K562 (cell line): ENCODE measurements around the gene WNK1. TPM values are rescaled to one million over a fixed set of nuclear protein-coding genes. Genes with fewer than 3 reads are reported as not detected.

Experiments used
- GTF2E2 ChIP-seq: fragments of 200-800 bp; sonication (Bioruptor generic); IDR thresholded peaks from 2 replicates; pipeline ENCODE4 v1.6.1; 2016; ENCODE audit warnings: missing genetic modification characterization, missing compliant biosample characterization
- HDAC3 ChIP-seq: fragments of 450-650 bp; IDR thresholded peaks from 2 replicates; pipeline ENCODE4 v1.6.1; 2018; ENCODE audit warnings: borderline replicate concordance, mild to moderate bottlenecking, moderate library complexity; ENCODE audit not compliant: partially characterized antibody
- HINFP ChIP-seq: fragments of 450-650 bp; conservative IDR thresholded peaks from 2 replicates; pipeline ENCODE4 v1.6.1; 2016; ENCODE audit warnings: missing genetic modification characterization, low read depth, mild to moderate bottlenecking, control low read depth, missing compliant biosample characterization
- KDM4B ChIP-seq, 2 experiments: fragments of 450-650 bp in 1 of 2; sonication (generic) in 1 of 2; IDR thresholded peaks; 2 replicates each; pipeline ENCODE4 v1.6.1; 2016 to 2017; ENCODE audit warnings: borderline replicate concordance in 2 of 2, antibody characterized with exemption in 1 of 2, low read depth in 1 of 2, mild to moderate bottlenecking in 1 of 2
- PHF21A ChIP-seq: fragments of 450-650 bp; IDR thresholded peaks from 2 replicates; pipeline ENCODE4 v1.6.1; 2017; ENCODE audit warnings: low read depth, borderline replicate concordance
- RCOR1 ChIP-seq, 2 experiments: IDR thresholded peaks; 2 replicates each; pipeline ENCODE4 v1.6.1; 2012; ENCODE audit warnings: low read depth in 2 of 2, low read length in 2 of 2, borderline replicate concordance in 1 of 2, improper control_type of control experiment in 1 of 2
- RERE ChIP-seq: sonication (generic); formaldehyde crosslinking; IDR thresholded peaks from 2 replicates; pipeline ENCODE4 v1.8.0; 2023; ENCODE audit warnings: missing genetic modification reagents, mild to moderate bottlenecking, borderline replicate concordance
- RFX5 ChIP-seq: IDR thresholded peaks from 2 replicates; pipeline ENCODE4 v1.6.1; 2011; ENCODE audit warnings: low read depth, mild to moderate bottlenecking, improper control_type of control experiment, low read length
- SRSF7 ChIP-seq: fragments of 200-400 bp; formaldehyde crosslinking; optimal IDR thresholded peaks from 2 replicates; pipeline ENCODE3; 2017; ENCODE audit warnings: mild to moderate bottlenecking, low read depth, low read length
- ZFP30 ChIP-seq: fragments of 250-450 bp; sonication (Bioruptor Pico); IDR thresholded peaks from 2 replicates; pipeline ENCODE4 v1.8.0; 2022; ENCODE audit warnings: moderate library complexity, mild to moderate bottlenecking, inconsistent platforms, borderline replicate concordance
- ZNF184 ChIP-seq: sonication (generic); formaldehyde crosslinking; IDR thresholded peaks from 2 replicates; pipeline ENCODE4 v1.5.0; 2020; ENCODE audit warnings: missing genetic modification reagents
- ZNF347 ChIP-seq: fragments of 450-650 bp; formaldehyde crosslinking; IDR thresholded peaks from 2 replicates; pipeline ENCODE4 v1.4.0; 2020; ENCODE audit warnings: low read depth, mild to moderate bottlenecking, moderate library complexity
- ZNF699 ChIP-seq: fragments of 250-450 bp; sonication (Bioruptor Pico); IDR thresholded peaks from 2 replicates; pipeline ENCODE4 v1.8.0; 2021; ENCODE audit warnings: mild to moderate bottlenecking, moderate library complexity; ENCODE audit not compliant: insufficient replicate concordance
- polyA plus RNA-seq, 8 experiments: library from polyadenylated mRNA; depleted of rRNA in 4 of 8; stranded (reverse) in 5 of 8; unstranded in 3 of 8; fragments of >200 nt; fragmentation: Nextera tagmentation in 2 of 8; fragmentation: Illumina TruSeq in 1 of 8; extraction: Ambion mirVana in 2 of 8; extraction: Trizol in 1 of 8; gene quantifications; 2 replicates each; pipeline versions ENCODE4 v1.2.1 to v1.2.3, GENCODE V29; 2011 to 2014; ENCODE audit warnings: inconsistent platforms in 1 of 8, missing spikeins in 1 of 8
- total RNA-seq, 7 experiments: library from RNA; depleted of rRNA in 6 of 7; stranded (reverse); fragments of >200 nt in 6 of 7; fragmentation: Illumina TruSeq in 2 of 7; extraction: Trizol in 2 of 7; gene quantifications; 2 replicates each; pipeline versions ENCODE4 v1.2.1 to v1.2.3, GENCODE V29; 2011 to 2021; ENCODE audit warnings: low replicate concordance in 1 of 7
- TF ChIP-seq, protein P1 (sequence below): sonication (generic); formaldehyde crosslinking; IDR thresholded peaks from 2 replicates; pipeline ENCODE4 v1.4.0; 2020; ENCODE audit warnings: mild to moderate bottlenecking, missing genetic modification reagents
- TF ChIP-seq, protein P2 (sequence below): fragments of 250-450 bp; sonication (Bioruptor Pico); IDR thresholded peaks from 2 replicates; pipeline ENCODE4 v1.5.1; 2021; ENCODE audit warnings: mild to moderate bottlenecking

WNK1 gene
- total and polyA plus RNA-seq, 9 of the 15 experiments (the other 6 are each of a cell fraction or from before 2014, with no cell fraction given): 4.3 to 73.9 (median 31.0) TPM

DNA sequence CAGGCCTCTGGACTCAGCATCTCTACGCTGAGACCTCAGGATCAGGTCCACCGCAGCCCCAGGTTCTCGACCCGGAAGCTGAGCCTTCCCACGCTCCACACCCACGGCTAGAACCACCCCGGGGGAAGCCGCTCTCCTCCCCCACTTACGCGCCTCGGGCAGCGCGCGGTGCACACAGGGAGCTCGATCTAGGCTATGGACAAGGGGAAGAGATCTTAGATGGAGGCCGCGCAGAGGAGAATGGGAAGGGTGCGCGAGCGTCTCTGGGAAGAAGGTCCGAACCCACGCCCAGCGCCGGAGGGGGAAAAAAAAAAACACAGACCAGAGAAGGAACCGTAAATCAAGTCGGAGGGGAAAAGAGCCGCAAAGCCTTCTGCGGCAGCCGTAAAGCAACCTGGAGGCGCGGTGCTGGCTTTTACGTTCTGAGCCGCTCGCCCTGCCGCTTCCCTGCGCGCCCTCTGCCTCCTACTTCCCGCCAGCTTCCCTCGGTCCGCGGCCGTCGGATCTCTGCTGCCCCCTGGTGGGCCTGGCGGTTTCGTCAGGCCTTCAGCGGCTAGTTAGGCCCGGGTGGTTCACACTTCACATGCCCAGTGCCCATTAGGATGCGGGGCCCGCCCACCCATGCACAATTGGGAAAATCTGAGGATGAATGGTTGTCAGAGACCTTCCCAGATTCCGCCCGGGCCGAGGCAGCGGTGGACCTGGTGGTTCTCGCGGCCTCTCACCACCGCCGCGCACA, 197.2 kb downstream of the WNK1 start, which contains the start of gene RAD52 (continued):
- TF ChIP-seq RERE (no peak), HDAC3 (no peak), RFX5 (no peak), GTF2E2 (no peak), PHF21A (no peak), ZFP30 (CRISPR knock-in tag) (no peak), KDM4B (IDR thresholded peaks at IDR 0.05; ENCODE audit: borderline replicate concordance in 2 of 2, low read depth in 1 of 2) (no peak), HINFP (tag) (peak; percentile 80), ZNF184 (CRISPR knock-in tag) (no peak), ZNF699 (CRISPR knock-in tag) (no peak), ZNF347 (CRISPR knock-in tag) (no peak), SRSF7 (no peak), RCOR1 (IDR thresholded peaks at IDR 0.05; ENCODE audit: borderline replicate concordance in 1 of 2, low read depth in 2 of 2, low read length in 2 of 2) (no peak)
- TF ChIP-seq, protein P1, sequence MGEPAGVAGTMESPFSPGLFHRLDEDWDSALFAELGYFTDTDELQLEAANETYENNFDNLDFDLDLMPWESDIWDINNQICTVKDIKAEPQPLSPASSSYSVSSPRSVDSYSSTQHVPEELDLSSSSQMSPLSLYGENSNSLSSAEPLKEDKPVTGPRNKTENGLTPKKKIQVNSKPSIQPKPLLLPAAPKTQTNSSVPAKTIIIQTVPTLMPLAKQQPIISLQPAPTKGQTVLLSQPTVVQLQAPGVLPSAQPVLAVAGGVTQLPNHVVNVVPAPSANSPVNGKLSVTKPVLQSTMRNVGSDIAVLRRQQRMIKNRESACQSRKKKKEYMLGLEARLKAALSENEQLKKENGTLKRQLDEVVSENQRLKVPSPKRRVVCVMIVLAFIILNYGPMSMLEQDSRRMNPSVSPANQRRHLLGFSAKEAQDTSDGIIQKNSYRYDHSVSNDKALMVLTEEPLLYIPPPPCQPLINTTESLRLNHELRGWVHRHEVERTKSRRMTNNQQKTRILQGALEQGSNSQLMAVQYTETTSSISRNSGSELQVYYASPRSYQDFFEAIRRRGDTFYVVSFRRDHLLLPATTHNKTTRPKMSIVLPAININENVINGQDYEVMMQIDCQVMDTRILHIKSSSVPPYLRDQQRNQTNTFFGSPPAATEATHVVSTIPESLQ (CRISPR knock-in tag): no peak
- TF ChIP-seq, protein P2, sequence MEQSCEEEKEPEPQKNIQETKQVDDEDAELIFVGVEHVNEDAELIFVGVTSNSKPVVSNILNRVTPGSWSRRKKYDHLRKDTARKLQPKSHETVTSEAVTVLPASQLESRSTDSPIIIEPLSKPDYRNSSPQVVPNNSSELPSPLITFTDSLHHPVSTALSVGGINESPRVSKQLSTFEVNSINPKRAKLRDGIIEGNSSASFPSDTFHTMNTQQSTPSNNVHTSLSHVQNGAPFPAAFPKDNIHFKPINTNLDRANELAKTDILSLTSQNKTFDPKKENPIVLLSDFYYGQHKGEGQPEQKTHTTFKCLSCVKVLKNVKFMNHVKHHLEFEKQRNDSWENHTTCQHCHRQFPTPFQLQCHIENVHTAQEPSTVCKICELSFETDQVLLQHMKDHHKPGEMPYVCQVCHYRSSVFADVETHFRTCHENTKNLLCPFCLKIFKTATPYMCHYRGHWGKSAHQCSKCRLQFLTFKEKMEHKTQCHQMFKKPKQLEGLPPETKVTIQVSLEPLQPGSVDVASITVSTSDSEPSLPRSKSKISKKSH (CRISPR knock-in tag): no peak
